Endothelial cell of umbilical vein (primary cell): Measurements from ENCODE around the gene STK16. TPM values are rescaled to one million over a fixed set of nuclear protein-coding genes. Genes with fewer than 3 reads are reported as not detected.

Source experiments
- BruUV-seq: library from RNA; stranded (reverse); fragments of 400-500 nt; replicated peaks from 2 replicates; lab custom pipeline; 2021; lab: Mats Ljungman, UMichigan
- CTCF ChIA-PET: fragments of 300-600, 350-600 bp; sonication (Branson Sonifier 250); formaldehyde crosslinking; loops from one replicate; lab custom pipeline; 2021; ENCODE audit warnings: antibody characterized with exemption, inconsistent platforms; lab: Charles Lee
- POLR2A ChIA-PET: fragments of 300-600, 350-600 bp; sonication (Branson Sonifier 250); formaldehyde crosslinking; loops from one replicate; lab custom pipeline; 2021; ENCODE audit warnings: antibody characterized with exemption, inconsistent platforms; lab: Charles Lee
- DNase-seq: peaks from one replicate; pipeline ENCODE4 v3.0.0-alpha.2; 2011; ENCODE audit warnings: low read depth, low spot score
- FAIRE-seq: peaks from 2 replicates; lab custom pipeline; 2011; peaks lifted over from hg19 to GRCh38; lab: Jason Lieb, UNC
- H2AFZ ChIP-seq: 2 replicates; pipeline ENCODE4 v1.6.0; 2012; ENCODE audit warnings: low read depth, low read length, control low read depth, inconsistent platforms
- H3K27ac ChIP-seq: 2 replicates; pipeline ENCODE4 v1.5.1; 2011; ENCODE audit warnings: low read depth, mild to moderate bottlenecking, control low read depth, low read length, moderate library complexity; ENCODE audit not compliant: insufficient read depth
- H3K27me3 ChIP-seq, 2 experiments: 2 replicates each; pipeline versions ENCODE4 v1.6.0 to v1.6.1; 2011; ENCODE audit warnings: low read length in 2 of 2, mixed read lengths in 1 of 2; ENCODE audit not compliant: control insufficient read depth in 2 of 2, insufficient read depth in 2 of 2
- H3K36me3 ChIP-seq, 2 experiments: 2 replicates in 1 of 2; 3 replicates in 1 of 2; pipeline ENCODE4 v1.5.1; 2011; ENCODE audit warnings: low read length in 2 of 2, mild to moderate bottlenecking in 1 of 2, moderate library complexity in 1 of 2; ENCODE audit not compliant: control insufficient read depth in 2 of 2, insufficient read depth in 2 of 2; ENCODE audit errors: extremely low read depth in 1 of 2
- H3K4me1 ChIP-seq: 3 replicates; pipeline ENCODE4 v1.5.1; 2011; ENCODE audit warnings: mild to moderate bottlenecking, low read length; ENCODE audit not compliant: control insufficient read depth, insufficient read depth; ENCODE audit errors: extremely low read depth
- H3K4me2 ChIP-seq: 2 replicates; pipeline ENCODE4 v1.6.1; 2011; ENCODE audit warnings: low read length, control low read depth, mixed read lengths; ENCODE audit not compliant: insufficient read depth
- H3K4me3 ChIP-seq, 3 experiments: fragments of 200-600 bp in 1 of 3; sonication (generic), shearing (Covaris generic) in 1 of 3; replicated peaks in 1 of 3; 2 replicates each; pipeline ENCODE4 v1.5.1; 2011 to 2016; ENCODE audit warnings: control low read depth in 3 of 3, low read length in 3 of 3, mild to moderate bottlenecking in 2 of 3, inconsistent platforms in 1 of 3, low read depth in 1 of 3, moderate library complexity in 1 of 3; ENCODE audit not compliant: insufficient read depth in 1 of 3
- H3K79me2 ChIP-seq: 2 replicates; pipeline ENCODE4 v1.6.0; 2012; ENCODE audit warnings: low read length, inconsistent platforms; ENCODE audit not compliant: control insufficient read depth, insufficient read depth
- H3K9ac ChIP-seq: replicated peaks from 2 replicates; pipeline ENCODE3; 2011; ENCODE audit warnings: low read length, control low read depth; ENCODE audit not compliant: insufficient read depth; ENCODE audit errors: extremely low read depth
- H3K9me1 ChIP-seq: replicated peaks from 3 replicates; pipeline ENCODE4 v1.6.0; 2011; ENCODE audit warnings: mild to moderate bottlenecking, low read length; ENCODE audit not compliant: control insufficient read depth, insufficient read depth; ENCODE audit errors: extremely low read depth
- H3K9me3 ChIP-seq: replicated peaks from 2 replicates; pipeline ENCODE4 v1.5.1; 2012; ENCODE audit warnings: low read length, inconsistent platforms; ENCODE audit not compliant: control insufficient read depth, insufficient read depth
- H4K20me1 ChIP-seq: replicated peaks from 2 replicates; pipeline ENCODE3; 2011; ENCODE audit warnings: mild to moderate bottlenecking, low read length; ENCODE audit not compliant: control insufficient read depth, insufficient read depth; ENCODE audit errors: extremely low read depth
- CTCF ChIP-seq, 2 donors: IDR thresholded peaks; 1 replicate in 1 of 2; 2 replicates in 1 of 2; pipeline ENCODE4 v1.5.1; 2011; ENCODE audit warnings: low read length in 2 of 2, mild to moderate bottlenecking in 2 of 2, moderate library complexity in 2 of 2, control low read depth in 1 of 2, inconsistent platforms in 1 of 2, low read depth in 1 of 2; ENCODE audit not compliant: insufficient read depth in 1 of 2; ENCODE audit errors: extremely low read depth in 1 of 2
- EZH2 ChIP-seq: IDR thresholded peaks from 2 replicates; pipeline ENCODE4 v1.6.1; 2012; ENCODE audit warnings: borderline replicate concordance, low read depth, mild to moderate bottlenecking, moderate library complexity, low read length, inconsistent platforms; ENCODE audit not compliant: severe bottlenecking
- FOS ChIP-seq: IDR thresholded peaks from 2 replicates; pipeline ENCODE4 v1.6.1; 2011; ENCODE audit warnings: mild to moderate bottlenecking, low read length, moderate library complexity, borderline replicate concordance; ENCODE audit not compliant: insufficient read depth
- GATA2 ChIP-seq: IDR thresholded peaks from 2 replicates; pipeline ENCODE4 v1.7.0; 2011; ENCODE audit warnings: low read depth, mild to moderate bottlenecking, moderate library complexity, mixed read lengths, low read length; ENCODE audit not compliant: insufficient read length, insufficient read depth
- JUN ChIP-seq: IDR thresholded peaks from 2 replicates; pipeline ENCODE4 v1.6.1; 2011; ENCODE audit warnings: borderline replicate concordance, low read depth; ENCODE audit not compliant: insufficient read length, insufficient read depth
- MYC ChIP-seq: IDR thresholded peaks from one replicate; pipeline ENCODE4 v1.6.1; 2011; ENCODE audit warnings: mild to moderate bottlenecking, low read depth, low read length
- POLR2A ChIP-seq: IDR thresholded peaks from 2 replicates; pipeline ENCODE4 v1.6.1; 2012; ENCODE audit warnings: low read depth, mild to moderate bottlenecking, control low read depth, low read length
- POLR2AphosphoS5 ChIP-seq: IDR thresholded peaks from 2 replicates; pipeline ENCODE4 v1.6.1; 2012; ENCODE audit warnings: low read depth, mild to moderate bottlenecking, control low read depth, low read length, moderate library complexity; ENCODE audit not compliant: insufficient read depth
- dilution Hi-C: fragments of 300-500 bp; cut with MboI; formaldehyde crosslinking; loops from one replicate; pipeline ENCODE4 v1.15.0; 2019; ENCODE audit warnings: low sequenced_read_pairs; ENCODE audit not compliant: extremely low pct_ligation_motif_present
- intact Hi-C: fragments of 100-400 bp; cut with micrococcal nuclease; formaldehyde crosslinking; loops from one replicate; pipeline ENCODE4 v1.10.0; 2022
- polyA plus RNA-seq, 4 experiments: library from polyadenylated mRNA; depleted of rRNA in 3 of 4; stranded (reverse) in 3 of 4; unstranded in 1 of 4; fragments of >200 nt; gene quantifications; 2 replicates each; pipeline versions ENCODE4 v1.2.1 to v1.2.3, GENCODE V29; 2011 to 2012; ENCODE audit warnings: missing spikeins in 1 of 4
- total RNA-seq: library from RNA; stranded (reverse); gene quantifications from 2 replicates; pipeline ENCODE4 v1.2.3, GENCODE V29; 2021
- TF ChIP-seq, protein P1 (sequence below): IDR thresholded peaks from 2 replicates; pipeline ENCODE4 v1.6.1; 2011; ENCODE audit not compliant: insufficient read depth, insufficient read length

STK16 gene
- total and polyA plus RNA-seq, 2 donors (not counting 3 experiments of a cell fraction or from before 2014, with no cell fraction given) = 18.8 to 63.2 TPM

DNA sequence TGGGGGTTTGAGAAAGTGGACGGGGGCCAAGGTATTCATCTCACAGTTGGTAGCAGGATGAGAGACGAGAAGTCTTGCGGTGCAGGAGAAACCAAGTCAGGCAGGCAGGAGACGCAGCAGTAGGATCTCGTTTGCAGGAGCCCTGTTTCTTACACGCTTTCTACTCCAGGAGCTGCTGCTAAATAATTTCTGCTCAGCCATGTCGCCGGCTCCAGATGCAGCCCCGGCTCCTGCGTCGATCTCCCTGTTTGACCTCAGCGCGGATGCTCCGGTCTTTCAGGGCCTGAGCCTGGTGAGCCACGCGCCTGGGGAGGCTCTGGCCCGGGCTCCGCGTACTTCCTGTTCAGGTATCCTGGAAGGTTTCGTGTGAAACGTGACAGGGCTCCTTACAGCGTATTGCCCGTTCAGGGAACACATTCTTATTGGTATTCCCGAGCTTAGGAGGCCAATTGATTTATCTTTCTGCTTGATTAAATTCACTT, 15.2 kb upstream of the STK16 start:
- ChIA-PET POLR2A (interaction anchor here (1.5 to 1.9 kb wide), 3 partner anchors 12 to 54 kb away, joined by 5 to 7 read pairs (median 6); partner anchors contain the start of gene CNPPD1), CTCF (interaction anchor here (0.6 to 1.9 kb wide), 11 partner anchors 9 to 216 kb away, joined by 3 to 19 read pairs (median 5); partner anchors contain the start of genes ABCB6, DNAJB2, GLB1L and SLC23A3)
- peak; percentile 46 for FAIRE-seq

More for the DNA sequence above, 15.2 kb upstream of the STK16 start:
- peak overlapping the region; percentile 37 for H2AFZ ChIP-seq
- peak overlapping the region; percentile 66 for H3K9ac ChIP-seq
- intact Hi-C loops = no loop called here
- DNase-seq = no peak
- peak overlapping the region; percentile 49 for H3K27ac ChIP-seq
- H3K27me3 ChIP-seq = no peaks in the 10 kb centered on the region
- peak overlapping the region; percentile 70 to 76 (median 70) for H3K4me3 ChIP-seq
- TF ChIP-seq POLR2A = no peak
- TF ChIP-seq EZH2 = no peak
- TF ChIP-seq CTCF (IDR thresholded peaks at IDR 0.05; ENCODE audit: extremely low read depth in 1 of 2, insufficient read depth in 1 of 2, low read depth in 1 of 2, low read length in 2 of 2) = no peak
- TF ChIP-seq, protein P1, sequence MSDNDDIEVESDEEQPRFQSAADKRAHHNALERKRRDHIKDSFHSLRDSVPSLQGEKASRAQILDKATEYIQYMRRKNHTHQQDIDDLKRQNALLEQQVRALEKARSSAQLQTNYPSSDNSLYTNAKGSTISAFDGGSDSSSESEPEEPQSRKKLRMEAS = no peak
- TF ChIP-seq GATA2 = no peak
- TF ChIP-seq MYC = no peak
- no peak for TF ChIP-seq JUN
- no peak for TF ChIP-seq FOS
- TF ChIP-seq POLR2AphosphoS5 = no peak
- TSS peak; percentile 62 for BruUV-seq
- H3K9me3 ChIP-seq = no peaks in the 10 kb centered on the region
- peaks cover 0 to 23% of the 10 kb centered on the region in 2 experiments for H3K36me3 ChIP-seq
- no peaks in the 10 kb centered on the region for H3K9me1 ChIP-seq
- peaks cover 20% of the 10 kb centered on the region for H3K79me2 ChIP-seq
- dilution Hi-C loops = no loop called here
- H4K20me1 ChIP-seq = no peaks in the 10 kb centered on the region
- H3K4me1 ChIP-seq = peaks cover 15% of the 10 kb centered on the region
- H3K4me2 ChIP-seq = peak overlapping the region; percentile 68
